ENCODE results near the gene THRAP3. TPM values are rescaled to one million over a fixed set of nuclear protein-coding genes. Genes with fewer than 3 reads are reported as not detected.

THRAP3 gene
- total RNA-seq, 1 experiment from 2014 or later, result 160 TPM

DNA sequence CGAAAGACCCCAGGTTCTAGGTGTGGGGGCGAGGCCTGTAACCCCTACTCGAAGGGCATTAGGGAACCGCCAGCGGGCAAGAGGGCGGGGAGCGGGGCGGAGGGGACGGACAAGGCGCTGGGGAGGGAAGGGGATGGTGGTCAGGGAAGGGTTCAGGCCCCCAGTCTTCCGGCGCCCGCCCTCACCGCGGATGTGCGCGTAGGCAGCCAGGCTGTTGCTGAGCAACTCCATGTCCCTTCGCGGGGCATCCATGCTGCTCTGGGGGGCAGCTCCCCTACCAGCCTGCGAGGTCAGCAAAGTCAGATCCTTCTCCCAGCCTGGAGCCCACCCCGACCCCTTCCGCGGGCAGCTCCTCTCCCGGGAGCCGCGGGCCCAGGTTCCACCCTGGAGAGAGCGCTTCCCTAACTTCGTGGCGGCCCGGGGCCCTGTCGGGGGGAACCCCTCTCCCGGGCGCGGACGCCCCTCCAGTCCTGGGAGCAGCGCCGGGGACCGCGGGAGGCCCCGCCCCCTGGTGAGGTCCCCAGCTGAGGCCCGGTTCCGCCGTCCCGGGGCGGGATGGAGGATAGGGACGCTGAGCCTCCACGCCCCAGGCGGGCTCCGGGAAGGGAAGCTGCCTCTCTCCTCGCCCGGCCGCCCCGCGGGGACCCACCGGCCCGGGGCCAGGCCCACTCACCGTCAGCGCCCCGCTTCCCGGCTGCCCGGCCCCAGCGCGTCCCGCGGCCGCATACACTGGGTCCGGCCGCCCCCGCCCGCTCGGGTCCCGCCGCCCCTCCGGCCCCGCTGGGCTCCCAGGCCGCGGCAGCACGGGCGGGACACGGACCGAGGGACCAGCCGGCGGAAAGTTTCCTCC lies 98.8 kb downstream of the THRAP3 start (continued):
- no peak for TF ChIP-seq ARID4B (CRISPR knock-in tag; IDR thresholded peaks at IDR 0.05; ENCODE audit: borderline replicate concordance)
- no peak for TF ChIP-seq RORB (CRISPR knock-in tag; IDR thresholded peaks at IDR 0.05)
- TF ChIP-seq, protein P1, sequence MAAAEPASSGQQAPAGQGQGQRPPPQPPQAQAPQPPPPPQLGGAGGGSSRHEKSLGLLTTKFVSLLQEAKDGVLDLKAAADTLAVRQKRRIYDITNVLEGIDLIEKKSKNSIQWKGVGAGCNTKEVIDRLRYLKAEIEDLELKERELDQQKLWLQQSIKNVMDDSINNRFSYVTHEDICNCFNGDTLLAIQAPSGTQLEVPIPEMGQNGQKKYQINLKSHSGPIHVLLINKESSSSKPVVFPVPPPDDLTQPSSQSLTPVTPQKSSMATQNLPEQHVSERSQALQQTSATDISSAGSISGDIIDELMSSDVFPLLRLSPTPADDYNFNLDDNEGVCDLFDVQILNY (CRISPR knock-in tag; IDR thresholded peaks at IDR 0.05), result peak; percentile 48; the same call in 1 of the 2 replicates
- TF ChIP-seq, protein P2, sequence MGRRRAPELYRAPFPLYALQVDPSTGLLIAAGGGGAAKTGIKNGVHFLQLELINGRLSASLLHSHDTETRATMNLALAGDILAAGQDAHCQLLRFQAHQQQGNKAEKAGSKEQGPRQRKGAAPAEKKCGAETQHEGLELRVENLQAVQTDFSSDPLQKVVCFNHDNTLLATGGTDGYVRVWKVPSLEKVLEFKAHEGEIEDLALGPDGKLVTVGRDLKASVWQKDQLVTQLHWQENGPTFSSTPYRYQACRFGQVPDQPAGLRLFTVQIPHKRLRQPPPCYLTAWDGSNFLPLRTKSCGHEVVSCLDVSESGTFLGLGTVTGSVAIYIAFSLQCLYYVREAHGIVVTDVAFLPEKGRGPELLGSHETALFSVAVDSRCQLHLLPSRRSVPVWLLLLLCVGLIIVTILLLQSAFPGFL (CRISPR knock-in tag; IDR thresholded peaks at IDR 0.05; ENCODE audit: borderline replicate concordance), result no peak
- no peak for TF ChIP-seq CTCF (IDR thresholded peaks at IDR 0.05)
- no peak for TF ChIP-seq TCF7 (CRISPR knock-in tag; IDR thresholded peaks at IDR 0.05; ENCODE audit: low read depth)
- TF ChIP-seq MYBL2 (CRISPR knock-in tag; IDR thresholded peaks at IDR 0.05), result no peak
- TF ChIP-seq SMAD3 (CRISPR knock-in tag; IDR thresholded peaks at IDR 0.05; ENCODE audit: borderline replicate concordance), result no peak
- no peak for TF ChIP-seq FOXP1 (CRISPR knock-in tag; IDR thresholded peaks at IDR 0.05; ENCODE audit: borderline replicate concordance)
- TF ChIP-seq GRHL2 (CRISPR knock-in tag; IDR thresholded peaks at IDR 0.05; ENCODE audit: insufficient replicate concordance, severe bottlenecking), result no peak
- peak; percentile 55; the same call in 1 of the 2 replicates for TF ChIP-seq ZNF263 (CRISPR knock-in tag; IDR thresholded peaks at IDR 0.05; ENCODE audit: low read depth)
- TF ChIP-seq, protein P3, sequence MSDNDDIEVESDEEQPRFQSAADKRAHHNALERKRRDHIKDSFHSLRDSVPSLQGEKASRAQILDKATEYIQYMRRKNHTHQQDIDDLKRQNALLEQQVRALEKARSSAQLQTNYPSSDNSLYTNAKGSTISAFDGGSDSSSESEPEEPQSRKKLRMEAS (CRISPR knock-in tag; IDR thresholded peaks at IDR 0.05), result no peak
- TF ChIP-seq PRRX2 (CRISPR knock-in tag; IDR thresholded peaks at IDR 0.05), result no peak
- TF ChIP-seq, protein P4, sequence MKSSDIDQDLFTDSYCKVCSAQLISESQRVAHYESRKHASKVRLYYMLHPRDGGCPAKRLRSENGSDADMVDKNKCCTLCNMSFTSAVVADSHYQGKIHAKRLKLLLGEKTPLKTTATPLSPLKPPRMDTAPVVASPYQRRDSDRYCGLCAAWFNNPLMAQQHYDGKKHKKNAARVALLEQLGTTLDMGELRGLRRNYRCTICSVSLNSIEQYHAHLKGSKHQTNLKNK (CRISPR knock-in tag; IDR thresholded peaks at IDR 0.05), result 0 out of 2 replicates have a peak, but pooled peaks have one; percentile 9
- TF ChIP-seq FOXJ3 (CRISPR knock-in tag; IDR thresholded peaks at IDR 0.05; ENCODE audit: borderline replicate concordance), result no peak
- no peak for TF ChIP-seq HMGXB4 (CRISPR knock-in tag; IDR thresholded peaks at IDR 0.05)
- no peak for TF ChIP-seq E2F4 (CRISPR knock-in tag; IDR thresholded peaks at IDR 0.05; ENCODE audit: borderline replicate concordance, low read depth)
- TF ChIP-seq AR (CRISPR knock-in tag; IDR thresholded peaks at IDR 0.05), result no peak
- no peak for TF ChIP-seq ATF6 (CRISPR knock-in tag; IDR thresholded peaks at IDR 0.05)
- no peak for TF ChIP-seq GABPB1 (CRISPR knock-in tag; IDR thresholded peaks at IDR 0.05)
